GM18517 (cell line): Measurements from ENCODE around the gene PPP1R9A.

Experiments
- ATAC-seq: cut with Tn5 transposase; IDR thresholded peaks from one replicate; pipeline ENCODE4 v1.9.1; 2021; ENCODE audit warnings: mild to moderate bottlenecking, moderate library complexity; ENCODE audit not compliant: unreplicated experiment

PPP1R9A gene

GRCh38 chr7:94908323-94909178 lies 1.2 kb downstream of the PPP1R9A start:
- ATAC-seq: no peak

GRCh38 chr7:94909179-94909466 lies 1.7 kb downstream of the PPP1R9A start:
- no peak for ATAC-seq

- no peak for ATAC-seq
These were observed 4.7 kb downstream of the PPP1R9A start for GRCh38 chr7:94912085-94912484.

- no peak for ATAC-seq
These were observed 6.0 kb downstream of the PPP1R9A start for GRCh38 chr7:94913391-94913790.

GRCh38 chr7:94921911-94922310 lies 14.5 kb downstream of the PPP1R9A start:
- no peak for ATAC-seq

GRCh38 chr7:94922457-94922856 lies 15.1 kb downstream of the PPP1R9A start:
- ATAC-seq: no peak

GRCh38 chr7:94923412-94923811 lies 16.0 kb downstream of the PPP1R9A start:
- no peak for ATAC-seq

GRCh38 chr7:94928168-94928707 lies 20.8 kb downstream of the PPP1R9A start:
- no peak for ATAC-seq

GRCh38 chr7:94933256-94933990 lies 26.0 kb downstream of the PPP1R9A start:
- ATAC-seq: no peak

GRCh38 chr7:94939395-94939794 lies 32.0 kb downstream of the PPP1R9A start:
- ATAC-seq: no peak

- ATAC-seq: no peak
These were observed 32.8 kb downstream of the PPP1R9A start for GRCh38 chr7:94940241-94940640.

- ATAC-seq: no peak
These were observed 34.6 kb downstream of the PPP1R9A start for GRCh38 chr7:94941844-94942632.

GRCh38 chr7:94943134-94943533 lies 35.7 kb downstream of the PPP1R9A start:
- no peak for ATAC-seq

GRCh38 chr7:94949532-94949931 lies 42.1 kb downstream of the PPP1R9A start:
- ATAC-seq: no peak

GRCh38 chr7:94955807-94956206 lies 48.4 kb downstream of the PPP1R9A start:
- no peak for ATAC-seq

- no peak for ATAC-seq
These were observed 49.7 kb downstream of the PPP1R9A start for GRCh38 chr7:94957061-94957460.

- no peak for ATAC-seq
These were observed 55.3 kb downstream of the PPP1R9A start for GRCh38 chr7:94962661-94963060.

GRCh38 chr7:94969434-94970084 lies 62.2 kb downstream of the PPP1R9A start:
- ATAC-seq: no peak

- no peak for ATAC-seq
These were observed 62.7 kb downstream of the PPP1R9A start for GRCh38 chr7:94970085-94970576.

- no peak for ATAC-seq
These were observed 63.9 kb downstream of the PPP1R9A start for GRCh38 chr7:94971051-94971867.
